Measurements from ENCODE around the gene ELFN2.
"Not testable (repeated sequence)": the region's sequence is repeated elsewhere in the genome, so short reads cannot be mapped to it uniquely, and the experiment has no call there.

ELFN2 gene

GRCh38 chr22:37471727-37472417 lies 44.6 kb upstream of the ELFN2 start:
- TF ChIP-seq, protein P1, sequence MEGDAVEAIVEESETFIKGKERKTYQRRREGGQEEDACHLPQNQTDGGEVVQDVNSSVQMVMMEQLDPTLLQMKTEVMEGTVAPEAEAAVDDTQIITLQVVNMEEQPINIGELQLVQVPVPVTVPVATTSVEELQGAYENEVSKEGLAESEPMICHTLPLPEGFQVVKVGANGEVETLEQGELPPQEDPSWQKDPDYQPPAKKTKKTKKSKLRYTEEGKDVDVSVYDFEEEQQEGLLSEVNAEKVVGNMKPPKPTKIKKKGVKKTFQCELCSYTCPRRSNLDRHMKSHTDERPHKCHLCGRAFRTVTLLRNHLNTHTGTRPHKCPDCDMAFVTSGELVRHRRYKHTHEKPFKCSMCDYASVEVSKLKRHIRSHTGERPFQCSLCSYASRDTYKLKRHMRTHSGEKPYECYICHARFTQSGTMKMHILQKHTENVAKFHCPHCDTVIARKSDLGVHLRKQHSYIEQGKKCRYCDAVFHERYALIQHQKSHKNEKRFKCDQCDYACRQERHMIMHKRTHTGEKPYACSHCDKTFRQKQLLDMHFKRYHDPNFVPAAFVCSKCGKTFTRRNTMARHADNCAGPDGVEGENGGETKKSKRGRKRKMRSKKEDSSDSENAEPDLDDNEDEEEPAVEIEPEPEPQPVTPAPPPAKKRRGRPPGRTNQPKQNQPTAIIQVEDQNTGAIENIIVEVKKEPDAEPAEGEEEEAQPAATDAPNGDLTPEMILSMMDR (IDR thresholded peaks at IDR 0.05; ENCODE audit: low read depth, low read length, missing control alignments), result no peak
- H3K4me3 ChIP-seq (replicated peaks; ENCODE audit: low read depth, low read length), result no peak overlapping the region
- DNase-seq (ENCODE audit: extremely low read depth, low read depth), result no peak

- no peak for DNase-seq (ENCODE audit: extremely low read depth, low read depth)
These were observed 42.8 kb upstream of the ELFN2 start for GRCh38 chr22:37470087-37470445.

DNA sequence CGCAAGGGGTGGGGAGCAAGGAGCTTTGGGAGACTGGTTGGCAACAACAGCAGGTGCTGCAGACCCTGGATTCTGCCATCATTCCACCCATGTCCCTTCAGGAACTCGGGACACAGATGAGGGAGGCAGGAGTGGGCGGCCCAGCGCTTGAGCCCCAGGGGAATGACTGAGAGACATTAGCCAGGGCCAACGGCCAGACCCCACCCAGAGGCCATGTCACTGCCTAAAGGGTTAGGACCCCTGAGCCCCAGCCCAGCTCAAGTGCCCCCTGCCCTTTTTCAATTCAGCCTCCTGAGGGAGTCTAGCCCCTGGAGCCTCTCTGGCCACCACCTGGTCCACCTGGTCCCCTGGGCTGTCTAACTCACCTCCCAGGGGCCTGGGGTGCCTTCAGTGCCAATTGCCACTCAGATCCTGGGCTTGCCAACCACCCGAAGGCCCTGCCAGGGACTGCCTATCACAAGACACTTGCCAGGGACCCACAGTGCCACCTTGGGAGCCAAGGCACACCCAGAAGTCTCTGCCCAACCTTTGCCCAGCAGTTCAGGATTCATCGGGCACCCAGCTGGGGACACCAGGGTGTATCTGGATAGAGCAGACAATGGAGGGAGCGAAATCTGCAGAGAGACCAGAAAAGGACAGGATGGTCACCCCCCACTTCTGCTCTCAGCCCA lies 42.3 kb upstream of the ELFN2 start:
- TF ChIP-seq, protein P1 (IDR thresholded peaks at IDR 0.05; ENCODE audit: low read depth, low read length, missing control alignments), result no peak
- H3K4me3 ChIP-seq (replicated peaks; ENCODE audit: low read depth, low read length), result no peak overlapping the region
- DNase-seq (ENCODE audit: extremely low read depth, low read depth), result no peak

More at GRCh38 chr22:37470087-37470445, 42.8 kb upstream of the ELFN2 start:
- no peak overlapping the region for H3K4me3 ChIP-seq (replicated peaks; ENCODE audit: low read depth, low read length)
- TF ChIP-seq, protein P1 (IDR thresholded peaks at IDR 0.05; ENCODE audit: low read depth, low read length, missing control alignments), result no peak

- not testable (repeated sequence) for DNase-seq (ENCODE audit: extremely low read depth, low read depth); H3K4me3 ChIP-seq (replicated peaks; ENCODE audit: low read depth, low read length)
These were observed 41.0 kb upstream of the ELFN2 start for GRCh38 chr22:37468201-37468695.

GRCh38 chr22:37467391-37467955 lies 40.2 kb upstream of the ELFN2 start:
- H3K4me3 ChIP-seq (replicated peaks; ENCODE audit: low read depth, low read length), result no peak overlapping the region
- DNase-seq (ENCODE audit: extremely low read depth, low read depth), result no peak
- TF ChIP-seq, protein P1 (IDR thresholded peaks at IDR 0.05; ENCODE audit: low read depth, low read length, missing control alignments), result no peak

DNA sequence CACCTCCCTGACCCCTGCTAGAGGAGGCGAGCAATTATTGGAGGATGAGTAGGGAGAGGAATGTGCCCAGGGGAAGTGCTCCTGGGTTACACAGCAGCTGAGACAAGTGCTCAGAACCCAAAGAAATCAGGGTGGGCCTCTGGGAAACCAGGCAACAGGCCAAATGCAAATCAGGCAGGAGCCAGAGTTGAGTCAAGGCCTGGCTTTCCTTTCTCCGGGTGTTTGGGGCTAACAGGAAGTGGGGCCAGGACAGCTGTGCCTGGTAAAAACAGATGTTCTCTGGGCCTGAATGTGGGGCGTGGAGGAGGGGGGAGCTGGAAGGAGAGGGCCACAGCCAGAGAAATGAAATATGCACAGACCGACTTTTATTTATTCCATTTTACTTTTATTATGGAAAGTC lies 36.9 kb upstream of the ELFN2 start:
- TF ChIP-seq, protein P1 (IDR thresholded peaks at IDR 0.05; ENCODE audit: low read depth, low read length, missing control alignments), result no peak
- no peak overlapping the region for H3K4me3 ChIP-seq (replicated peaks; ENCODE audit: low read depth, low read length)
- DNase-seq (ENCODE audit: extremely low read depth, low read depth), result no peak

GRCh38 chr22:37462983-37463382 lies 35.7 kb upstream of the ELFN2 start:
- DNase-seq (ENCODE audit: extremely low read depth, low read depth), result no peak
- H3K4me3 ChIP-seq (replicated peaks; ENCODE audit: low read depth, low read length), result no peak overlapping the region
- TF ChIP-seq, protein P1 (IDR thresholded peaks at IDR 0.05; ENCODE audit: low read depth, low read length, missing control alignments), result no peak
